K562 (cell line): ENCODE data around the gene GPR162. TPM values are rescaled to one million over a fixed set of nuclear protein-coding genes. Genes with fewer than 3 reads are reported as not detected.

Experiments used
- ASH1L ChIP-seq: fragments of 450-650 bp; IDR thresholded peaks from 2 replicates; pipeline ENCODE4 v1.6.1; 2018; ENCODE audit warnings: borderline replicate concordance, mild to moderate bottlenecking, low read depth; ENCODE audit not compliant: partially characterized antibody
- BRF1 ChIP-seq: IDR thresholded peaks from 3 replicates; pipeline ENCODE4 v1.6.1; 2011; ENCODE audit warnings: borderline replicate concordance, mild to moderate bottlenecking; ENCODE audit not compliant: insufficient read length; ENCODE audit errors: extremely low read depth
- CREB1 ChIP-seq, 2 experiments: sonication (generic) in 1 of 2; formaldehyde crosslinking in 1 of 2; IDR thresholded peaks; 2 replicates each; pipeline versions ENCODE4 v1.6.1 to v1.8.0; 2012 to 2022; ENCODE audit warnings: inconsistent platforms in 1 of 2, mild to moderate bottlenecking in 1 of 2, missing genetic modification reagents in 1 of 2, moderate library complexity in 1 of 2
- EP400 ChIP-seq: fragments of 450-650 bp; IDR thresholded peaks from 2 replicates; pipeline ENCODE4 v1.6.1; 2017; ENCODE audit warnings: antibody characterized with exemption, mild to moderate bottlenecking, moderate library complexity
- FIP1L1 ChIP-seq: fragments of 200-400 bp; formaldehyde crosslinking; IDR thresholded peaks from 2 replicates; pipeline ENCODE4 v1.6.1; 2018; ENCODE audit warnings: mild to moderate bottlenecking, low read depth, low read length; ENCODE audit not compliant: poor library complexity, severe bottlenecking
- FOXJ2 ChIP-seq: fragments of 200-800 bp; sonication (Bioruptor generic); IDR thresholded peaks from 2 replicates; pipeline ENCODE4 v1.6.1; 2016; ENCODE audit warnings: missing genetic modification characterization, missing compliant biosample characterization
- GABPB2 ChIP-seq: fragments of 250-450 bp; sonication (Bioruptor Pico); conservative IDR thresholded peaks from 2 replicates; pipeline ENCODE4 v1.5.1; 2021; ENCODE audit warnings: mild to moderate bottlenecking
- JUND ChIP-seq, 2 experiments: IDR thresholded peaks; 2 replicates in 1 of 2; 3 replicates in 1 of 2; pipeline ENCODE4 v1.6.1; 2011; ENCODE audit warnings: borderline replicate concordance in 2 of 2, low read depth in 2 of 2, low read length in 2 of 2, improper control_type of control experiment in 1 of 2, missing biosample characterization in 1 of 2, missing genetic modification characterization in 1 of 2, missing genetic modification reagents in 1 of 2
- LARP7 ChIP-seq: fragments of 450-650 bp; IDR thresholded peaks from 2 replicates; pipeline ENCODE4 v1.6.1; 2016
- ZBTB7A ChIP-seq: IDR thresholded peaks from 2 replicates; pipeline ENCODE4 v1.6.1; 2011; ENCODE audit warnings: low read depth, mild to moderate bottlenecking, low read length, moderate library complexity, borderline replicate concordance; ENCODE audit not compliant: control insufficient read depth
- ZNF311 ChIP-seq: fragments of 250-450 bp; sonication (Bioruptor Pico); IDR thresholded peaks from 2 replicates; pipeline ENCODE4 v1.4.0; 2020; ENCODE audit warnings: mild to moderate bottlenecking, moderate library complexity
- ZNF507 ChIP-seq: conservative IDR thresholded peaks from 2 replicates; pipeline ENCODE4 v1.6.1; 2017; ENCODE audit warnings: missing genetic modification characterization, missing compliant biosample characterization
- polyA plus RNA-seq, 8 experiments: library from polyadenylated mRNA; depleted of rRNA in 4 of 8; stranded (reverse) in 5 of 8; unstranded in 3 of 8; fragments of >200 nt; fragmentation: Nextera tagmentation in 2 of 8; fragmentation: Illumina TruSeq in 1 of 8; extraction: Ambion mirVana in 2 of 8; extraction: Trizol in 1 of 8; gene quantifications; 2 replicates each; pipeline versions ENCODE4 v1.2.1 to v1.2.3, GENCODE V29; 2011 to 2014; ENCODE audit warnings: inconsistent platforms in 1 of 8, missing spikeins in 1 of 8
- total RNA-seq, 7 experiments: library from RNA; depleted of rRNA in 6 of 7; stranded (reverse); fragments of >200 nt in 6 of 7; fragmentation: Illumina TruSeq in 2 of 7; extraction: Trizol in 2 of 7; gene quantifications; 2 replicates each; pipeline versions ENCODE4 v1.2.1 to v1.2.3, GENCODE V29; 2011 to 2021; ENCODE audit warnings: low replicate concordance in 1 of 7
- TF ChIP-seq, protein P1 (sequence below): IDR thresholded peaks from 3 replicates; pipeline ENCODE4 v1.6.1; 2011; ENCODE audit warnings: borderline replicate concordance, mild to moderate bottlenecking, moderate library complexity; ENCODE audit not compliant: insufficient read length; ENCODE audit errors: extremely low read depth
- TF ChIP-seq, protein P2 (sequence below): fragments of 450-650 bp; formaldehyde crosslinking; IDR thresholded peaks from 2 replicates; pipeline ENCODE4 v1.4.0; 2020; ENCODE audit warnings: mild to moderate bottlenecking, mixed read lengths
- TF ChIP-seq, protein P3 (sequence below): fragments of 250-450 bp; sonication (Bioruptor Pico); IDR thresholded peaks from 2 replicates; pipeline ENCODE4 v1.8.0; 2022; ENCODE audit warnings: moderate library complexity, mild to moderate bottlenecking, inconsistent platforms
- TF ChIP-seq, protein P4 (sequence below): fragments of 250-450 bp; sonication (Bioruptor Pico); IDR thresholded peaks from 2 replicates; pipeline ENCODE4 v1.9.0; 2021; ENCODE audit warnings: mild to moderate bottlenecking
- TF ChIP-seq, protein P5 (sequence below): fragments of 450-650 bp; formaldehyde crosslinking; conservative IDR thresholded peaks from 2 replicates; pipeline ENCODE4 v1.4.0; 2022; ENCODE audit warnings: mild to moderate bottlenecking, missing genetic modification characterization

Gene GPR162
- total and polyA plus RNA-seq, 9 of the 15 experiments (the other 6 are each of a cell fraction or from before 2014, with no cell fraction given): 0.65 to 1.8 (median 1.1) TPM; not detected in 2

DNA sequence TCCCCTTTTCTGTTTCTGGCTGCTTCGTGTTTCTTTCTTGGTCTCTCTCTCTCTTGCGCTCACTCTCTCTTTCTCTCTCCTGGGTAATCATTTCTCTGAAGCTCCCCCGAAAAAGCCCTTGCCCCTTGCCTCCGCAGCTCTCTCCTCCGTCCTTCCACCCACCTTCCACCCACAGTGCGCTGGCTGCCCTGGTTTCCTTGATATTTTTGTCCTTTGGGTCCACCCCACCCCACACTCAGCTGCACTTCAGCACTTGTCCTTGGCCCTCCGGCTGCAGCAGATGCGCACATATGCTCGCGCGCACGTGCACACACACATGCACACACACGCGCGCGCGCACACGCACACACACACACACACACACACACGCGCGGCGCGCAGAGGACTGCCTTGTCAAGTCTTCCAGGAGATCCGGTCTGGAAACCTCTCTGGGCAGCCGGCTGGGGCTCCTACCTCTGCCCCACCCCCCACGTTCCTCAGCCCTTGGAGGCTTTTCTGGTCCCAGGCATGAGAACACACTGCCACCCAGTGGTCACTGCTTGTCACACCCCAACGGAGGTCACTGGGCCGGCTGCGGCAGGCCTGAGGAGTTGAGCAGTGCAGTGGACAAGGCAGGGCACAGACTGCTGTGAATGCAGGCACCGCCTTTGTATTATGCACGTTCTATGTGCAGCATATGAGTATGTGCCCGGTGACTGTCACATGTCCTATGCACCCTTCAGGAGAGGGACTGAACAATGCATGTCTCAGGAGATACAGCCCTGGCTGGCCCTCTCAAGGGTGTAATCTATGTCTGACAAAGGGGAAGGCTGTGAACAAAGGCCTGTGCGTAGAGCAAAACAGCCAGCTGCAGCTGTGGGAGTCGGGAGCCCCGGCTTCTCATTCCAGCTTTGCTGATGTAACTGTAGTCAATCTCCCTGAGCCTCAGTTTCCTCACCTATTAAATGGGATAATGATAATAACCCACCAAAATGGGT is 42.8 kb upstream of the GPR162 start (continued):
- TF ChIP-seq, protein P1, sequence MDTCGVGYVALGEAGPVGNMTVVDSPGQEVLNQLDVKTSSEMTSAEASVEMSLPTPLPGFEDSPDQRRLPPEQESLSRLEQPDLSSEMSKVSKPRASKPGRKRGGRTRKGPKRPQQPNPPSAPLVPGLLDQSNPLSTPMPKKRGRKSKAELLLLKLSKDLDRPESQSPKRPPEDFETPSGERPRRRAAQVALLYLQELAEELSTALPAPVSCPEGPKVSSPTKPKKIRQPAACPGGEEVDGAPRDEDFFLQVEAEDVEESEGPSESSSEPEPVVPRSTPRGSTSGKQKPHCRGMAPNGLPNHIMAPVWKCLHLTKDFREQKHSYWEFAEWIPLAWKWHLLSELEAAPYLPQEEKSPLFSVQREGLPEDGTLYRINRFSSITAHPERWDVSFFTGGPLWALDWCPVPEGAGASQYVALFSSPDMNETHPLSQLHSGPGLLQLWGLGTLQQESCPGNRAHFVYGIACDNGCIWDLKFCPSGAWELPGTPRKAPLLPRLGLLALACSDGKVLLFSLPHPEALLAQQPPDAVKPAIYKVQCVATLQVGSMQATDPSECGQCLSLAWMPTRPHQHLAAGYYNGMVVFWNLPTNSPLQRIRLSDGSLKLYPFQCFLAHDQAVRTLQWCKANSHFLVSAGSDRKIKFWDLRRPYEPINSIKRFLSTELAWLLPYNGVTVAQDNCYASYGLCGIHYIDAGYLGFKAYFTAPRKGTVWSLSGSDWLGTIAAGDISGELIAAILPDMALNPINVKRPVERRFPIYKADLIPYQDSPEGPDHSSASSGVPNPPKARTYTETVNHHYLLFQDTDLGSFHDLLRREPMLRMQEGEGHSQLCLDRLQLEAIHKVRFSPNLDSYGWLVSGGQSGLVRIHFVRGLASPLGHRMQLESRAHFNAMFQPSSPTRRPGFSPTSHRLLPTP: no peak
- no peak for TF ChIP-seq FOXJ2 (tag)
- no peak for TF ChIP-seq LARP7
- no peak for TF ChIP-seq ZBTB7A
- TF ChIP-seq, protein P2, sequence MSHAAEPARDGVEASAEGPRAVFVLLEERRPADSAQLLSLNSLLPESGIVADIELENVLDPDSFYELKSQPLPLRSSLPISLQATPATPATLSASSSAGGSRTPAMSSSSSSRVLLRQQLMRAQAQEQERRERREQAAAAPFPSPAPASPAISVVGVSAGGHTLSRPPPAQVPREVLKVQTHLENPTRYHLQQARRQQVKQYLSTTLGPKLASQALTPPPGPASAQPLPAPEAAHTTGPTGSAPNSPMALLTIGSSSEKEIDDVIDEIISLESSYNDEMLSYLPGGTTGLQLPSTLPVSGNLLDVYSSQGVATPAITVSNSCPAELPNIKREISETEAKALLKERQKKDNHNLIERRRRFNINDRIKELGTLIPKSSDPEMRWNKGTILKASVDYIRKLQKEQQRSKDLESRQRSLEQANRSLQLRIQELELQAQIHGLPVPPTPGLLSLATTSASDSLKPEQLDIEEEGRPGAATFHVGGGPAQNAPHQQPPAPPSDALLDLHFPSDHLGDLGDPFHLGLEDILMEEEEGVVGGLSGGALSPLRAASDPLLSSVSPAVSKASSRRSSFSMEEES (CRISPR knock-in tag): no peak
- no peak for TF ChIP-seq ZNF507 (tag)
- TF ChIP-seq FIP1L1: peak; percentile 35
- TF ChIP-seq, protein P3, sequence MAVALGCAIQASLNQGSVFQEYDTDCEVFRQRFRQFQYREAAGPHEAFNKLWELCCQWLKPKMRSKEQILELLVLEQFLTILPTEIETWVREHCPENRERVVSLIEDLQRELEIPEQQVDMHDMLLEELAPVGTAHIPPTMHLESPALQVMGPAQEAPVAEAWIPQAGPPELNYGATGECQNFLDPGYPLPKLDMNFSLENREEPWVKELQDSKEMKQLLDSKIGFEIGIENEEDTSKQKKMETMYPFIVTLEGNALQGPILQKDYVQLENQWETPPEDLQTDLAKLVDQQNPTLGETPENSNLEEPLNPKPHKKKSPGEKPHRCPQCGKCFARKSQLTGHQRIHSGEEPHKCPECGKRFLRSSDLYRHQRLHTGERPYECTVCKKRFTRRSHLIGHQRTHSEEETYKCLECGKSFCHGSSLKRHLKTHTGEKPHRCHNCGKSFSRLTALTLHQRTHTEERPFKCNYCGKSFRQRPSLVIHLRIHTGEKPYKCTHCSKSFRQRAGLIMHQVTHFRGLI: no peak
- TF ChIP-seq, protein P4, sequence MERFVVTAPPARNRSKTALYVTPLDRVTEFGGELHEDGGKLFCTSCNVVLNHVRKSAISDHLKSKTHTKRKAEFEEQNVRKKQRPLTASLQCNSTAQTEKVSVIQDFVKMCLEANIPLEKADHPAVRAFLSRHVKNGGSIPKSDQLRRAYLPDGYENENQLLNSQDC: no peak
- TF ChIP-seq JUND (IDR thresholded peaks at IDR 0.05; ENCODE audit: borderline replicate concordance, low read depth, low read length): peak; percentile 39; the same call in 1 of the 2 replicates
- TF ChIP-seq JUND (tag; IDR thresholded peaks at IDR 0.05; ENCODE audit: borderline replicate concordance, low read depth, low read length): no peak; the same call in 2 of the 3 replicates
- peak; percentile 89 for TF ChIP-seq EP400
- TF ChIP-seq, protein P5, sequence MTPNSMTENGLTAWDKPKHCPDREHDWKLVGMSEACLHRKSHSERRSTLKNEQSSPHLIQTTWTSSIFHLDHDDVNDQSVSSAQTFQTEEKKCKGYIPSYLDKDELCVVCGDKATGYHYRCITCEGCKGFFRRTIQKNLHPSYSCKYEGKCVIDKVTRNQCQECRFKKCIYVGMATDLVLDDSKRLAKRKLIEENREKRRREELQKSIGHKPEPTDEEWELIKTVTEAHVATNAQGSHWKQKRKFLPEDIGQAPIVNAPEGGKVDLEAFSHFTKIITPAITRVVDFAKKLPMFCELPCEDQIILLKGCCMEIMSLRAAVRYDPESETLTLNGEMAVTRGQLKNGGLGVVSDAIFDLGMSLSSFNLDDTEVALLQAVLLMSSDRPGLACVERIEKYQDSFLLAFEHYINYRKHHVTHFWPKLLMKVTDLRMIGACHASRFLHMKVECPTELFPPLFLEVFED: no peak
- no peak for TF ChIP-seq GABPB2 (CRISPR knock-in tag)
- TF ChIP-seq ASH1L: no peak
- TF ChIP-seq CREB1 (IDR thresholded peaks at IDR 0.05): no peak
- TF ChIP-seq CREB1 (CRISPR knock-in tag; IDR thresholded peaks at IDR 0.05): peak; percentile 69
- TF ChIP-seq ZNF311 (CRISPR knock-in tag): no peak
- TF ChIP-seq BRF1: no peak
